DND-41 (cell line): Measurements from ENCODE around the gene ADM.

Experiments used
- EZH2 ChIP-seq: IDR thresholded peaks from 3 replicates; pipeline ENCODE4 v1.6.1; 2012; ENCODE audit warnings: borderline replicate concordance, low read depth, mild to moderate bottlenecking, moderate library complexity, low read length, inconsistent platforms; ENCODE audit not compliant: severe bottlenecking
- TF ChIP-seq, protein P1 (sequence below): IDR thresholded peaks from 2 replicates; pipeline ENCODE4 v1.5.1; 2012; ENCODE audit warnings: borderline replicate concordance, low read length, moderate library complexity, mild to moderate bottlenecking; ENCODE audit not compliant: poor library complexity, severe bottlenecking; ENCODE audit errors: extremely low read depth

DNA sequence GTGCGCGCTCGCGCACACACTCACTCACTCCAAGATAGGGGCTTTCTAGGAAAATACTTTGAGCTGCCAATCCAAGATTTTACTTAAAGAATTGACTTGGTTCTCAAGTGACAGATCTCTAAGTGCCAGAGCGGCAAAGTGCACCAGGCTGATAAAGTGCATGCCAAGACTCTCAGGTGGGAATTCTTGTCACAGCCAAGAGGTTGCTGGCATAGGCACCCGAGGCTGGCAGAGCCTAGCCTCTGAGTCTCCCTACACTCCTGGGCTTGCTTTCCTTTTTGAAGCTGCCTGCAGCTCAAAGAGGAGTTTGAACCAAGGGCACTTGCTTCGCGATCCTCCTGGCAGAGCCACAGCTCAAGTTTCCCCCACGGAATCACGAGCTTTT is 2.5 kb upstream of the ADM start:
- TF ChIP-seq, protein P1, sequence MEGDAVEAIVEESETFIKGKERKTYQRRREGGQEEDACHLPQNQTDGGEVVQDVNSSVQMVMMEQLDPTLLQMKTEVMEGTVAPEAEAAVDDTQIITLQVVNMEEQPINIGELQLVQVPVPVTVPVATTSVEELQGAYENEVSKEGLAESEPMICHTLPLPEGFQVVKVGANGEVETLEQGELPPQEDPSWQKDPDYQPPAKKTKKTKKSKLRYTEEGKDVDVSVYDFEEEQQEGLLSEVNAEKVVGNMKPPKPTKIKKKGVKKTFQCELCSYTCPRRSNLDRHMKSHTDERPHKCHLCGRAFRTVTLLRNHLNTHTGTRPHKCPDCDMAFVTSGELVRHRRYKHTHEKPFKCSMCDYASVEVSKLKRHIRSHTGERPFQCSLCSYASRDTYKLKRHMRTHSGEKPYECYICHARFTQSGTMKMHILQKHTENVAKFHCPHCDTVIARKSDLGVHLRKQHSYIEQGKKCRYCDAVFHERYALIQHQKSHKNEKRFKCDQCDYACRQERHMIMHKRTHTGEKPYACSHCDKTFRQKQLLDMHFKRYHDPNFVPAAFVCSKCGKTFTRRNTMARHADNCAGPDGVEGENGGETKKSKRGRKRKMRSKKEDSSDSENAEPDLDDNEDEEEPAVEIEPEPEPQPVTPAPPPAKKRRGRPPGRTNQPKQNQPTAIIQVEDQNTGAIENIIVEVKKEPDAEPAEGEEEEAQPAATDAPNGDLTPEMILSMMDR: no peak
- no peak for TF ChIP-seq EZH2
